ENCODE results near the gene AP2A2. TPM values are rescaled to one million over a fixed set of nuclear protein-coding genes. Genes with fewer than 3 reads are reported as not detected.

The AP2A2 gene
- total RNA-seq, 1 experiment from 2014 or later: 38.5 TPM

DNA sequence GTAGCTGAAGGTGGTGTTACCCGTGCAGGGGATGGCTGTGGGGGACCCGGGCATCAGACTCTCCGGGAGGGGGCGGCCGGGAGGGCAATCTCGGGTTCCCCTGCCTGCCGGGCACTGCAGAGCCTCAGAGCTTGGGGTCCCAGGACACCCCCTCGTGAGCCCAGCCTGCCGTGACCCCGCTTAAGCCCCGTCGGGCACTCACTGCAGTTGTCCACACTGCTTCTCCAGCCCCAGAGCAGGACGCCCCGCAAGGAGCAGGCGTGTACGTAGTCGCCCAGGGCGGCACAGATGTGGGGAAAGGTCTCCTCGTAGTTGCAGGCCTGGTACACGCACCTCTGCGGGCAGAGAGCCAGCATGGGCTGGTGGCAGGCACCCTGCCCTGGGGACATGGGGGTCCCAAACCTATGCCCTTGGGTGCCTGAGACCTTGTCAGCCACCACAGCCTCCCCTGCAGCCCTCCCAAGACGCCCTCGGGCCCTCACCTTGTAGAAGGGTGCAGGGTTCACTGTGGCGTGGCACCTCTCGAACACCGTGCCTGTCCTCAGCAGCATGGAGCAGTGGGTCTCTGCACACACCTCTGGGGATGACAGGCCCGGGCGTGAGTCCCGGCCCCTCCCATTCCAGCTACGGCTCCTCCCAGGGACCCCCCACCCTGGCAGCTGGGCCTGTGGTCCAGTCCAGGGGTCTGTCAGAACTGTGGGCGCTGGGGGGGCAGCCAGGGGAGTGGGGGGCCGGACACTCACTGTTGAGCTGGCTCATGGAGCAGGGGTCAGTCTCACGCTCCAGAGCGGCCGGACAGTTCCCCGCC lies 102.0 kb downstream of the AP2A2 start:
- no peak for DNase-seq (ENCODE audit: low spot score)

DNA sequence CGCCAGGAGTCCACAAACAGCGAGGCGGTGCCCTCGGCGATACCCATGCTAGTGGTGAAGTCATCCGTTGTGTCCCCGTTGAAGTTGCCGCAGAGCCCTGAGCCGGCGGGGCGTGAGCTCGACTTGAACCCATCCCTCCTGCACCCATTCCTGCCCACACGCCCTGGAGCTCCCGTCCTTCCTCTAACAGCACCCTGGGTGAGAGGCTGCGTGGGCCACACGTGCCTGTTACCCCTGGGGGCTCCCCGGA lies 102.5 kb downstream of the AP2A2 start:
- DNase-seq (ENCODE audit: low spot score): no peak

- no peak for DNase-seq (ENCODE audit: low spot score)
These were observed 102.9 kb downstream of the AP2A2 start for GRCh38 chr11:1028616-1029015.

DNA sequence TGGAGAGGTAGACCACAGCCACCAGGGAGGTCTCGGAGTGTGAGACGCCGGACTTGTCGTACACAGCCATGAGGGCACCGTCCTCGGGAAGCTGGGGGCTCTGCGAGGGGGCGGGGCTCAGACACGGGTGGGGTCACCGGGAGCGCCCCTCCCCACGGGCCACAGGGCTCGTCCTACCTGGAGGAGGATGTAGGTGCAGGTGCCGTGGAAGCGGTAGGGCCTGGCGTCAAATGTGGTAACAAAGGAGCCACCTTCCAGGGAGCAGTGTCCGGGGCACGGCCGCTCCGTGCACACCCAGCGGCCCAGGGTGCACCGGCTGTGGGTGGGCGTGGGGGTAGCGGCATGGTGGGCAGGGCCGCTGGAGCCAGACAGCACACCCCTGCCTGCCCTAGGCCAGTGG lies 103.4 kb downstream of the AP2A2 start:
- DNase-seq (ENCODE audit: low spot score): no peak

- no peak for DNase-seq (ENCODE audit: low spot score)
These were observed 104.0 kb downstream of the AP2A2 start for GRCh38 chr11:1029654-1030053.

- DNase-seq (ENCODE audit: low spot score): no peak
These were observed 104.4 kb downstream of the AP2A2 start for GRCh38 chr11:1030086-1030485.

GRCh38 chr11:1030556-1030955 lies 104.9 kb downstream of the AP2A2 start:
- no peak for DNase-seq (ENCODE audit: low spot score)

- no peak for DNase-seq (ENCODE audit: low spot score)
These were observed 105.6 kb downstream of the AP2A2 start for GRCh38 chr11:1031121-1031899.

- DNase-seq (ENCODE audit: low spot score): no peak
These were observed 106.7 kb downstream of the AP2A2 start for GRCh38 chr11:1032310-1032891.

- DNase-seq (ENCODE audit: low spot score): no peak
These were observed 107.5 kb downstream of the AP2A2 start for GRCh38 chr11:1033016-1033798.

- DNase-seq (ENCODE audit: low spot score): no peak
These were observed 108.3 kb downstream of the AP2A2 start for GRCh38 chr11:1034001-1034400.

DNA sequence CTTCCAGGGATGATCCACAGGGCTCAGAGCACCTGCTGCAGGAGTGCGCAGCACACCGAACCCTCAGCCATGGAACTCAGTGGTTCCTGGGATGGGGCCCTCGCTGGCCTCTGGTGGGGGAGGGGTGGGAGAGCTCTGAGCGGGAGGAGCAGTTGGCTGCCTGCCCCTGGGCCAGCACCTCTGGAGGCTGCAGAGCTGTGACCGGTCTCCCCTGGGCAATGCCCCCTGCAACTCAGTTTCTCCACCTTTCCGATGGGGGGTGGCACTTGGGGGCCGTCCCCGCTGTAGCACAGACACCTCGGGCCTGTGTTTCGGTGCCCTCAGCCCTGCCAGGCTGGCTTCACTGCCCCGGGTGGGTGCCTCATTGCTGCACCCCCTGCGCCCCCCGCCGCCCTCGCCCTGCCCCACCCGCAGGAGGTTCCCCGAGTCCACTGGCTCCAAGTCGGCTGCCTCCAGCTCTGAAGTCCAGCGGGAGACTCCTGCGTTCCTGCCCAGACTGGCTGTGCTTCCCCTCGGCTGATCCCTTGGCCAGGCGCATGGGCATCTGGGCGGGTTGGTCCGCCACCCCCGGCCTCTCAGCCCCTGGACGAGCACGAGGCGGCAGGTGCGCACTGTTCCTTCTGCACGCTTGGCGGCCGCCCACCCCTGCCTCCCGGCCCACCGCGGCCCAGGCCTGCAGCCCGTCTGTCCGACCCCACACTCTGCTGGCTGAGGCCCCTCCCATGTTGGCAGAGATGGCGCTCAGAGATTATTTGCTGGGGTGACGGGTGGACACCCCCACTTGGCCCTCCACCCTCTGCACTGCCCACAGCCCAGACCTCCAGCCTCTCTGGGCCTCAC lies 109.0 kb downstream of the AP2A2 start:
- no peak for DNase-seq (ENCODE audit: low spot score)

DNA sequence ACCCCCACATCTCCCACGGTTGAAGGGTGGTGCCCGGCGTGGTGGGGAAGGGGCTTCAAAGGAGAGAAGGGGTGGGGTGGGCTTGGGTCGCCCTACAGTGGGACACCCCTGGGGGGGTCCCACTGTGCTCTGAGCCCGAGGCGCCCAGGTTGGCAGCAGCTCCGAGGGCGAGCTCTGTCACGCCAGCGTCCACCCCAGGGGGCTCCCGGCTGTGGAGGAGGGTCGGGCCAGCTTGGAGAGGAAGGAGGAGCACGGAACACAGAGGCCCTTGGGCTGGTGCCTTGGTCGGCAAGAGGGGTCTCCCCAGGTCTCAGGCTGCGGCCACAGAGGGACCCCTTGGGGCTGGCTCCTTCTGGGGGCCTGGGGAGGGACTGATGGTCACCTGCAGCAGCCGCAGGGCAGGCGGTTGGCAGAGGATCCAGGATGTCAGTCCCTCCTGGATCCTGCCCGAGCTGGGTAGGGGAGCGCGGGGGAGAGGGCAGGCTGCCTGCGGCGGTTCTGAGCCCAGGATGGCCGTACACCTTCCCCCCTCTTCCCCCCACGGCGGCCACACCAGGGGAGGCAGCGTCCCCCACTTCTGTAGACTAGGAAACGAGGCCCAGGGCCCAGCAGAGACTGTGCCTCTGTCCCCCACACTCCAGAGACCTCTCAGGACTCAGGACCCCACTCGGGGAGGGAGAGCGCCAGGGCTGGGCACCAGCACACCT lies 110.1 kb downstream of the AP2A2 start:
- DNase-seq (ENCODE audit: low spot score): no peak

GRCh38 chr11:1036303-1036923 lies 110.7 kb downstream of the AP2A2 start, which contains the start of gene MUC6:
TSS of gene MUC6 (minus strand) at chr11:1036718. CDS start at chr11:1036655, 63 bp downstream.
- peak; percentile 26 for DNase-seq (ENCODE audit: low spot score)

GRCh38 chr11:1036931-1037330 lies 111.3 kb downstream of the AP2A2 start:
- DNase-seq (ENCODE audit: low spot score): no peak

- no peak for DNase-seq (ENCODE audit: low spot score)
These were observed 111.9 kb downstream of the AP2A2 start for GRCh38 chr11:1037506-1038055.

DNA sequence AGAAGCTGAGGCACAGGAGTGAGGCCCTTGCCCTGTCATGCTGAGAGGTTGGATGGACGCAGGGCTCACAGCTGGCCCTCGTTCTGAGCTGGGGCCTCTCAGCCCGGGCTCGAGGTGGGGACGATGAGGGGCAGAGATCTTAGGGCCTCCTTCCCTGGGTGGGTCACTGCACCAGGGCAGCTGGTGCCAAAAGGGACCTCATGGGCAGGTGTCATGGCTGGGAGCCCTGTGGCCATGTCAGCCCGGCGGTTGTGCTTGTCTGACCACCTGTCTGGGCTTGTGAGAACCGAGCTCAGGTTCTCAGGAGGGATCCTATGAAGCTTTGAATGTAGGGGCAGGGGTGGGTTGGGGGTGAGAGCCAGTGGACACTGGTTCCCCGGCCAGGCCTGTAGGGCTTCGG lies 112.7 kb downstream of the AP2A2 start:
- no peak for DNase-seq (ENCODE audit: low spot score)

DNA sequence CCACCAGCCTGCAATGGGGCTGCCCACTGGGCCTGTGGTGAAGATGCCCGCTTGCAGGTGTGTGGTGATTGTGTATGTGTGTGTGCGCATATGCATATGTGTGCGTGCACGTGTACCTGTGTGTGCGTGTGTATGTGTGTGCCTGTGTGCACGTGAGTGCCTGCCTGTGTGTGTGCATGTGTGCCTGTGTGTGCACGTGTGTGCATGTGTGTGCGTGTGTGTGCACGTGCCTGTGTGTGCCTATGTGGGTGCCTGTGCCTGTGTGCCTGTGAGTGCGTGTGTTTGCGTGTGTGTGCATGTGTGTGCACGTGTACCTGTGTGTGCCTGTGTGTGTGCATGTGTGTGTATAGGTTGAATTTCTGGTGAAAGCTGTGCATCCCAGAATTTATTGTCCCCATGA lies 113.3 kb downstream of the AP2A2 start:
- DNase-seq (ENCODE audit: low spot score): no peak
